Keratinocyte (primary cell): ENCODE results near the gene MTCH1. TPM values are rescaled to one million over a fixed set of nuclear protein-coding genes. Genes with fewer than 3 reads are reported as not detected.
"Not testable (repeated sequence)": the region's sequence is repeated elsewhere in the genome, so short reads cannot be mapped to it uniquely, and the experiment has no call there.

Experiments used
- DNase-seq: peaks from one replicate; pipeline ENCODE4 v3.0.0-alpha.2; 2011; ENCODE audit warnings: low read depth, missing footprints, low spot score
- FAIRE-seq: peaks from 2 replicates; lab custom pipeline; 2011; peaks lifted over from hg19 to GRCh38; lab: Jason Lieb, UNC
- H2AFZ ChIP-seq: 2 replicates; pipeline ENCODE4 v1.6.0; 2012; ENCODE audit warnings: low read length, control low read depth, inconsistent platforms; ENCODE audit not compliant: control insufficient read depth
- H3K27ac ChIP-seq: 2 replicates; pipeline ENCODE4 v1.5.1; 2011; ENCODE audit warnings: low read length; ENCODE audit not compliant: control insufficient read depth, insufficient read depth
- H3K27me3 ChIP-seq: 3 replicates; pipeline ENCODE4 v1.6.0; 2011; ENCODE audit warnings: low read length; ENCODE audit not compliant: control insufficient read depth, insufficient read depth; ENCODE audit errors: extremely low read depth
- H3K36me3 ChIP-seq, 2 experiments: 2 replicates in 1 of 2; 3 replicates in 1 of 2; pipeline ENCODE4 v1.5.1; 2011; ENCODE audit warnings: low read length in 2 of 2, mild to moderate bottlenecking in 1 of 2; ENCODE audit not compliant: control insufficient read depth in 2 of 2, insufficient read depth in 2 of 2; ENCODE audit errors: extremely low read depth in 1 of 2
- H3K4me1 ChIP-seq: 3 replicates; pipeline ENCODE4 v1.5.1; 2011; ENCODE audit warnings: low read length; ENCODE audit not compliant: control insufficient read depth, insufficient read depth; ENCODE audit errors: extremely low read depth
- H3K4me2 ChIP-seq: 3 replicates; pipeline ENCODE4 v1.6.0; 2011; ENCODE audit warnings: low read depth, low read length; ENCODE audit not compliant: control insufficient read depth, insufficient read depth; ENCODE audit errors: extremely low read depth
- H3K4me3 ChIP-seq, 3 experiments: fragments of 200-600 bp in 1 of 3; sonication (generic) in 1 of 3; 2 replicates in 2 of 3; 3 replicates in 1 of 3; pipeline ENCODE4 v1.5.1; 2011 to 2016; ENCODE audit warnings: low read length in 3 of 3, mild to moderate bottlenecking in 3 of 3, control low read depth in 2 of 3, inconsistent platforms in 1 of 3, low read depth in 1 of 3, mixed read lengths in 1 of 3, mixed run types in 1 of 3, moderate library complexity in 1 of 3; ENCODE audit not compliant: control insufficient read depth in 2 of 3, insufficient read depth in 2 of 3; ENCODE audit errors: extremely low read depth in 1 of 3
- H3K79me2 ChIP-seq: 2 replicates; pipeline ENCODE4 v1.6.0; 2012; ENCODE audit warnings: low read length; ENCODE audit not compliant: control insufficient read depth, insufficient read depth
- H3K9ac ChIP-seq: 3 replicates; pipeline ENCODE4 v1.6.0; 2011; ENCODE audit warnings: low read length; ENCODE audit not compliant: control insufficient read depth, insufficient read depth; ENCODE audit errors: extremely low read depth
- H3K9me1 ChIP-seq: 3 replicates; pipeline ENCODE4 v1.6.0; 2011; ENCODE audit warnings: low read length; ENCODE audit not compliant: control insufficient read depth, insufficient read depth; ENCODE audit errors: extremely low read depth
- H3K9me3 ChIP-seq: 2 replicates; pipeline ENCODE4 v1.5.1; 2012; ENCODE audit warnings: low read depth, low read length; ENCODE audit not compliant: control insufficient read depth
- H4K20me1 ChIP-seq: 3 replicates; pipeline ENCODE4 v1.6.0; 2011; ENCODE audit warnings: low read length; ENCODE audit not compliant: control insufficient read depth, insufficient read depth; ENCODE audit errors: extremely low read depth
- EZH2 ChIP-seq: IDR thresholded peaks from one replicate; pipeline ENCODE4 v1.6.1; 2012; ENCODE audit warnings: inconsistent platforms, mild to moderate bottlenecking, low read length, moderate library complexity
- dilution Hi-C: fragments of 300-500 bp; cut with MboI; formaldehyde crosslinking; loops from one replicate; pipeline ENCODE4 v1.7.0; 2020; ENCODE audit warnings: low sequenced_read_pairs; ENCODE audit not compliant: extremely low pct_ligation_motif_present
- polyA plus RNA-seq, 5 experiments: library from polyadenylated mRNA; depleted of rRNA in 3 of 5; stranded (reverse) in 3 of 5; stranded (forward) in 1 of 5; unstranded in 1 of 5; fragments of >200 nt; gene quantifications; 1 replicate in 1 of 5; 2 replicates in 3 of 5; 3 replicates in 1 of 5; pipeline versions ENCODE4 v1.2.1 to v1.2.3, GENCODE V29; 2011 to 2012; ENCODE audit warnings: missing spikeins in 2 of 5, low read depth in 1 of 5, low replicate concordance in 1 of 5
- TF ChIP-seq, protein P1 (sequence below), 3 experiments: IDR thresholded peaks in 1 of 3; conservative IDR thresholded peaks in 1 of 3; optimal IDR thresholded peaks in 1 of 3; 2 replicates in 2 of 3; 3 replicates in 1 of 3; pipeline versions ENCODE3 to v1.5.1; 2011; ENCODE audit warnings: low read length in 3 of 3, mild to moderate bottlenecking in 3 of 3, moderate library complexity in 2 of 3, control low read depth in 1 of 3, inconsistent platforms in 1 of 3; ENCODE audit not compliant: insufficient read depth in 2 of 3; ENCODE audit errors: extremely low read depth in 1 of 3

MTCH1 gene
- polyA plus RNA-seq, 1 donor (not counting 4 experiments of a cell fraction or from before 2014, with no cell fraction given), result 88.8 TPM

DNA sequence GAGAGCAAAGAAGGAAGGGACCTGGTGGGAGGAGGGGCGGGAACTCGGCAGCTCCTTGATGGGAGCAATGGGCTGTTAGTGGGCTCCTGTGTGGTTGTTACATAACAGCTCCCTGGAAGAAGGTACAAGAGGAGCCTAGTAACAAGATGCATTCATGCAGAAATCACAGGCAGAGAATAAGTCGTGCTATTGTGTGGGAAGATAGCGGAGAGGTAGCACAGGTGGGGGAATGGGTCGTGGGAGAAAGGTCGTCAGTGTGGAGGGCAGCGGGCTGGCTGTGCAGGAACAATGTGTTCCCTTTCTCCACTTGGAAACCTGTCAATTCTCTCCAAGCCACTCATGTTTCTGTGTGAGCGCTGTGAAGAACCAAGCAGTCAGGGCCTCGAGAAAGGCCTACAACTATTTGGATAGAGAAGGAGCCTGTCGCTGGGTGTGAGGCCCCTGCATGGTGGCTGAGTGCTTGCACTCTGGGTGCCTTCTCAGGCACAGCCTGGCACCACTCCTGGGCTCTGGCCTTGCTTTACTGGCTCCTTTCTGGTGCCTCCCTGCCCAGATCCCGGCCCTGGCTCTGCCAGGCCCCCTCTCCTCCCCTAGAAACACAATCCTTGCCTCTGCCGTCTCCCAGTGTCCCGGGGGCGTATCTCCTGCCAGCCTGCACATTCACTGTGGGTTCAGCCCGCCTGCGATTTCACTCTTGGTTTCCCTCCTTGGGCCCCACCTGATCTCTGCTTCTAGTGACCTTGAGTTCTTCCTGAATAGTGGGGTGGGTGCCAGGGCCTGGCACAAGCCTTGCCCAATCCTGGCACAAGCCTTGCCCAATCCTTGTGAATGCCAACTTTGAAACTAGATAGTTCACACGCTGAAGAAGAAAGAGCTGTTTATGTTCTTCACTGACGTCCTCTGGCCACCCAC is 12.1 kb upstream of the MTCH1 start:
- FAIRE-seq (no peak), DNase-seq (no peak)
- Histone ChIP-seq H3K9ac (no peak overlapping the region), H3K79me2 (no peaks in the 10 kb centered on the region), H3K36me3 (no peaks in the 10 kb centered on the region), H2AFZ (no peak overlapping the region), H3K4me3 (no peak overlapping the region), H3K27ac (no peak overlapping the region), H3K9me3 (no peaks in the 10 kb centered on the region), H3K4me2 (no peak overlapping the region), H3K27me3 (peaks cover 17% of the 10 kb centered on the region), H3K4me1 (no peaks in the 10 kb centered on the region), H4K20me1 (no peaks in the 10 kb centered on the region), H3K9me1 (no peaks in the 10 kb centered on the region)
- TF ChIP-seq, protein P1, sequence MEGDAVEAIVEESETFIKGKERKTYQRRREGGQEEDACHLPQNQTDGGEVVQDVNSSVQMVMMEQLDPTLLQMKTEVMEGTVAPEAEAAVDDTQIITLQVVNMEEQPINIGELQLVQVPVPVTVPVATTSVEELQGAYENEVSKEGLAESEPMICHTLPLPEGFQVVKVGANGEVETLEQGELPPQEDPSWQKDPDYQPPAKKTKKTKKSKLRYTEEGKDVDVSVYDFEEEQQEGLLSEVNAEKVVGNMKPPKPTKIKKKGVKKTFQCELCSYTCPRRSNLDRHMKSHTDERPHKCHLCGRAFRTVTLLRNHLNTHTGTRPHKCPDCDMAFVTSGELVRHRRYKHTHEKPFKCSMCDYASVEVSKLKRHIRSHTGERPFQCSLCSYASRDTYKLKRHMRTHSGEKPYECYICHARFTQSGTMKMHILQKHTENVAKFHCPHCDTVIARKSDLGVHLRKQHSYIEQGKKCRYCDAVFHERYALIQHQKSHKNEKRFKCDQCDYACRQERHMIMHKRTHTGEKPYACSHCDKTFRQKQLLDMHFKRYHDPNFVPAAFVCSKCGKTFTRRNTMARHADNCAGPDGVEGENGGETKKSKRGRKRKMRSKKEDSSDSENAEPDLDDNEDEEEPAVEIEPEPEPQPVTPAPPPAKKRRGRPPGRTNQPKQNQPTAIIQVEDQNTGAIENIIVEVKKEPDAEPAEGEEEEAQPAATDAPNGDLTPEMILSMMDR (optimal IDR thresholded peaks at IDR 0.05 in 1 of 3, IDR thresholded peaks at IDR 0.05 in 1 of 3, conservative IDR thresholded peaks at IDR 0.05 in 1 of 3; ENCODE audit: extremely low read depth in 1 of 3, insufficient read depth in 2 of 3, low read length in 3 of 3), result no peak
- TF ChIP-seq EZH2, result no peak
- dilution Hi-C loops, result no loop called here

DNA sequence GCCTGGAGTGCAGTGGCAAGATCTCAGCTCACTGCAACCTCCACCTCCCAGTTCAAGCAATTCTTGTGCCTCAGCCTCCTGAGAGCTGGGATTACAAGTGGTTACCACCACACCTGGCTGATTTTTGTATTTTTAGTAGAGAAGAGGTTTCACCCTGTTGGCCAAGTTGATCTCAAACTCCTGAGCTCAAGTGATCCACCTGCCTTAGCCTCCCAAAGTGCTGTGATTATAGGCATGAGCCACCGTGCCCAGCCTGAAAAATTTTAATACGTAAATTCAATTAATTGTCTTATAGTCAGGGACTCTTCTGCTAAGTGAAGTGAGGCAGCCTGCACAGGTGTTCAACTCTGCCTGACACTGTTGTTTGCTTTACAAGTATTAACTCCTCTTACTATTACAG is 4.4 kb upstream of the MTCH1 start:
- H3K27ac ChIP-seq, H3K4me1 ChIP-seq, FAIRE-seq, H3K79me2 ChIP-seq, H4K20me1 ChIP-seq, H3K4me2 ChIP-seq, H2AFZ ChIP-seq, H3K9me3 ChIP-seq, H3K4me3 ChIP-seq, H3K9me1 ChIP-seq, DNase-seq, dilution Hi-C loops, H3K9ac ChIP-seq, H3K36me3 ChIP-seq: not testable (repeated sequence)
- H3K27me3 ChIP-seq, result peaks cover 10% of the 10 kb centered on the region
